WERI-Rb-1 (cell line): ENCODE data around the gene TLE4.

Source experiments
- DNase-seq: peaks from one replicate; pipeline ENCODE4 v3.0.0-alpha.2; 2020
- H3K27ac ChIP-seq: fragments of 250-450 bp; sonication (Bioruptor Pico); 2 replicates; pipeline ENCODE4 v1.5.1; 2020; ENCODE audit warnings: mild to moderate bottlenecking, moderate library complexity
- H3K27me3 ChIP-seq: fragments of 250-450 bp; sonication (Bioruptor Pico); 2 replicates; pipeline ENCODE4 v1.5.1; 2021; ENCODE audit warnings: mild to moderate bottlenecking, low read depth, moderate library complexity; ENCODE audit not compliant: insufficient read depth, severe bottlenecking
- H3K36me3 ChIP-seq: fragments of 250-450 bp; sonication (Bioruptor Pico); 2 replicates; pipeline ENCODE4 v1.5.1; 2020; ENCODE audit warnings: mild to moderate bottlenecking, moderate library complexity
- H3K4me3 ChIP-seq: 2 replicates; pipeline ENCODE4 v1.5.1; 2011; ENCODE audit warnings: low read depth, mild to moderate bottlenecking, control low read depth, low read length
- H3K9me3 ChIP-seq: fragments of 250-450 bp; sonication (Bioruptor Pico); 2 replicates; pipeline ENCODE4 v1.5.1; 2021; ENCODE audit warnings: mild to moderate bottlenecking, moderate library complexity; ENCODE audit not compliant: severe bottlenecking
- TF ChIP-seq, protein P1 (sequence below): IDR thresholded peaks from 2 replicates; pipeline ENCODE4 v1.5.1; 2011; ENCODE audit warnings: low read depth, mild to moderate bottlenecking, control low read depth, inconsistent platforms, low read length

Gene TLE4

GRCh38 chr9:79658926-79659325 lies 87.2 kb downstream of the TLE4 start:
- Histone ChIP-seq H3K36me3 (no peaks in the 10 kb centered on the region), H3K9me3 (no peaks in the 10 kb centered on the region)
- DNase-seq, result no peak

GRCh38 chr9:79660615-79661014 lies 88.8 kb downstream of the TLE4 start:
- Histone ChIP-seq H3K4me3 (no peak overlapping the region), H3K27ac (no peak overlapping the region), H3K9me3 (no peaks in the 10 kb centered on the region), H3K36me3 (no peaks in the 10 kb centered on the region), H3K27me3 (no peaks in the 10 kb centered on the region)
- TF ChIP-seq, protein P1, sequence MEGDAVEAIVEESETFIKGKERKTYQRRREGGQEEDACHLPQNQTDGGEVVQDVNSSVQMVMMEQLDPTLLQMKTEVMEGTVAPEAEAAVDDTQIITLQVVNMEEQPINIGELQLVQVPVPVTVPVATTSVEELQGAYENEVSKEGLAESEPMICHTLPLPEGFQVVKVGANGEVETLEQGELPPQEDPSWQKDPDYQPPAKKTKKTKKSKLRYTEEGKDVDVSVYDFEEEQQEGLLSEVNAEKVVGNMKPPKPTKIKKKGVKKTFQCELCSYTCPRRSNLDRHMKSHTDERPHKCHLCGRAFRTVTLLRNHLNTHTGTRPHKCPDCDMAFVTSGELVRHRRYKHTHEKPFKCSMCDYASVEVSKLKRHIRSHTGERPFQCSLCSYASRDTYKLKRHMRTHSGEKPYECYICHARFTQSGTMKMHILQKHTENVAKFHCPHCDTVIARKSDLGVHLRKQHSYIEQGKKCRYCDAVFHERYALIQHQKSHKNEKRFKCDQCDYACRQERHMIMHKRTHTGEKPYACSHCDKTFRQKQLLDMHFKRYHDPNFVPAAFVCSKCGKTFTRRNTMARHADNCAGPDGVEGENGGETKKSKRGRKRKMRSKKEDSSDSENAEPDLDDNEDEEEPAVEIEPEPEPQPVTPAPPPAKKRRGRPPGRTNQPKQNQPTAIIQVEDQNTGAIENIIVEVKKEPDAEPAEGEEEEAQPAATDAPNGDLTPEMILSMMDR, result no peak
- DNase-seq, result peak; percentile 70

More at GRCh38 chr9:79658926-79659325, 87.2 kb downstream of the TLE4 start:
- TF ChIP-seq, protein P1, result no peak
- Histone ChIP-seq H3K27ac (no peak overlapping the region), H3K4me3 (no peak overlapping the region), H3K27me3 (no peaks in the 10 kb centered on the region)

- Histone ChIP-seq H3K4me3 (no peak overlapping the region), H3K27ac (no peak overlapping the region), H3K36me3 (no peaks in the 10 kb centered on the region), H3K27me3 (no peaks in the 10 kb centered on the region), H3K9me3 (no peaks in the 10 kb centered on the region)
- DNase-seq, result no peak
- TF ChIP-seq, protein P1, result no peak
Observed at GRCh38 chr9:79661279-79661678, 89.5 kb downstream of the TLE4 start.

DNA sequence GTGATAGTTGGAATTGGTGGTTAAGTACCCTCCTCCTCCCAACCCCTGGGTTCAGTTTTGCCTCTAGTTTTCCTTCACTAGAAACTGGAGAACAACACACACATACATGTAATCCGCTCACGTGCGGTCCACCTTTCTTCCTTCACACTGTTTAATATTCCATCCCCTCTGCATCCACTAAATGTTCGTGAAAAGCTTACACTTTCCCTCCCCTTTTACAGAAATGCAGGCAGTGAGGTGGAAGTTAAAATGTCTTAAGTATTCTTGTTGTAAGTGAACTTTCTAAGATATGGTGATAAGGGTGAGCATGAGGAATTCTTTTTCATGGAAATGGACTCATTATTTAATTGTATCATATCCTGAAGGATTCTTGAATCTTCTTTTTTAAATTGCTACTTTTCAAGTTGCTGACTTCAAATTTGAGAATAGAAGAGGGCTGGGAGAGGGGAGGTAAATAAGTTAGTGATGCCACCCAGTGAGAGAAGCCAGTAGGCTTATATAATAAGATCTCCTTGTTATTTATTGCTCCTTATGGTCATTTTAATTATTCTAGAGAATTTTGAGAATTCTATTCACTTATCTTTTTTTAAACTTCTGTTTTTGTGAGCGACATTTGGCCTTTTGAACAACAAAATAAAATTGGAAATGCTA lies 90.2 kb downstream of the TLE4 start:
- no peak overlapping the region for H3K4me3 ChIP-seq
- TF ChIP-seq, protein P1, result no peak
- H3K9me3 ChIP-seq, result no peaks in the 10 kb centered on the region
- no peaks in the 10 kb centered on the region for H3K27me3 ChIP-seq
- H3K36me3 ChIP-seq, result no peaks in the 10 kb centered on the region
- DNase-seq, result no peak
- no peak overlapping the region for H3K27ac ChIP-seq

DNA sequence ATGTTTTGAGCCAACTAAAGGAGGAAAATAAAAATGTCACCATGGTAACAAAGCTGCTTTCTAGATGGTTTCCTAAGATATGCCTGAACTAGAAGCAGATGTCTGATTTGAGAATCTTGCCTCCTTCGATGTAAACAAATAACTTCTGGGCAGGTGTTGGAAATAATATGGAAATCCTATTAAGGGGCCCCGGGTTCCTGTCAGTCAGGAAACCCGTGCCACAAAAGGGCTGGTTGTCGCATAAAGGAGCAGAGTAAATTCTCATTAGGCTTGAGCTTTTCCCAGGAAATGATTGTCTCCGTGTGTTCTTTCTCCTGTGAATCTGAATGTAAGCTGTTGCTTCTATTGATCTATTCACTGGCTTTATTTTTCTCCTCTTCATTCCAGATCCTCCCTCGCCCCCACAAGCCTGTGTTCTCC lies 90.8 kb downstream of the TLE4 start:
- no peak overlapping the region for H3K27ac ChIP-seq
- H3K4me3 ChIP-seq, result no peak overlapping the region
- no peaks in the 10 kb centered on the region for H3K36me3 ChIP-seq
- TF ChIP-seq, protein P1, result no peak
- H3K9me3 ChIP-seq, result no peaks in the 10 kb centered on the region
- DNase-seq, result peak; percentile 25
- H3K27me3 ChIP-seq, result no peaks in the 10 kb centered on the region

- Histone ChIP-seq H3K4me3 (no peak overlapping the region), H3K27ac (no peak overlapping the region), H3K27me3 (no peaks in the 10 kb centered on the region), H3K9me3 (no peaks in the 10 kb centered on the region), H3K36me3 (no peaks in the 10 kb centered on the region)
- no peak for DNase-seq
- TF ChIP-seq, protein P1, result no peak
Observed at GRCh38 chr9:79663300-79663699, 91.5 kb downstream of the TLE4 start.
